ENCODE measurements around the gene PTPRA. TPM values are rescaled to one million over a fixed set of nuclear protein-coding genes. Genes with fewer than 3 reads are reported as not detected.
A peak's percentile ranks its signal among the peaks of the same experiment; 100 is the strongest.

The PTPRA gene
- total and polyA plus RNA-seq, 9 of the 15 experiments (the other 6 are each of a cell fraction or from before 2014, with no cell fraction given): 3.4 to 80.5 (median 28.0) TPM

DNA sequence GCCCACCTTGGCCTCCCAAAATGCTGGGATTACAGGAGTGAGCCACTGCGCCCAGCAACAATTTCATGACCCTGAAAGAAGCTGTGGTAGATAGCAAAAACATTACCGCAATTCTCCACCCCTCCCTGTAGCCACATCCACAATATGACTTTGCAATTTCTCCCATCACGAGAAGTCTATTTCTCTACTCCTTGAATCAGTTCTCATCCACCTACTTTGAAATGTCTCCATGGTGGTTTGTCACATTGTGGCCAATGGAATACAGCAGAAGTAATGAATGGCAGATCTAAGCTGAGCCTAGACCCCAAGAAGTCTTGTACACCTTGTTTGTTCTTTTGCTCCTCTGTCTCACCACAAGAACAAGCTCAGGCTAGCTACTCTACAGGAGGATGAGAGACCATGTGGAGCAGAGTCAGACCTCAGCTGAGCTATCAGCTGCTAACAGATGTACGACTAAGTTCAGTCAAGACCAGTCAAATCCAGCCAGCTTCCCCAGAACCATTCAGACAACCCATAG, 204.4 kb downstream of the PTPRA start (continued):
- peak; percentile 54; the same call in 1 of the 2 replicates for TF ChIP-seq MTA3 (IDR thresholded peaks at IDR 0.05; ENCODE audit: borderline replicate concordance)

DNA sequence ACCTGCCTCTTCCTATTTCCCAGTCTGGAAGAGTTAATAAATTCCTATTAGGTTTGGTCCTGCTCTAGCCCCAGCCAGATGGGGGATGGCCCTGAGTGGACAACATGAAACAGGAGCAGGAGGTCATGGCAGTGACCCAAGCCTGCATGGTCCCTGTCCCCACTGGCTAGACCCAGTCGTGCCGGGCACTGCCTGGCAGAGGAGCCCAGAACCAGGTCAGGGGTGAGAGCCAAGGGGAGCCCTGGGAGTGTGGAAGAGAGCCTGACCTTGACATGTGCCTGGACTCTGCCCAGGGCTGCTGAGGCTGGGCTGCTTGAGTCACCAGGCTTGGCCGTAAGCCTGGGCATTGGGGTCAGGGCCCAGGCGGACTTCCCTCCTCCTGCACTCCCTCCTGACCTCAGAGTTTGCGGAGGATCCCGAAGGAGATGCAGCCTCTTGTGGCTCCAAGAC, 207.7 kb downstream of the PTPRA start:
- no peaks in the 10 kb centered on the region for H3K36me3 ChIP-seq (ENCODE audit: control insufficient read depth, insufficient read depth, low read length)
- H3K27ac ChIP-seq (ENCODE audit: extremely low read depth, low read depth, low read length): no peak overlapping the region
- no peak overlapping the region for H2AFZ ChIP-seq (ENCODE audit: low read depth, low read length)
- peaks cover 3% of the 10 kb centered on the region for H3K9me1 ChIP-seq (ENCODE audit: control insufficient read depth, insufficient read depth, low read length)
- no TSS peak for BruUV-seq (replicated peaks)
- H3K4me1 ChIP-seq (replicated peaks in 1 of 2; ENCODE audit: control insufficient read depth in 2 of 2, insufficient read depth in 2 of 2, low read length in 2 of 2): peaks cover 15 to 32% of the 10 kb centered on the region in 2 experiments; a peak in 4 of 5 replicates
- ATAC-seq (no peak), FAIRE-seq (no peak), DNase-seq (ENCODE audit: extremely low read depth in 1 of 4, low spot score in 3 of 4) (no peak)
- H3K4me3 ChIP-seq: no peak overlapping the region
- in situ Hi-C loops (cut with MboI): no loop called here
- WGBS (ENCODE audit: insufficient coverage, low coverage, missing lambda C conversion rate): 47% methylated on average over 2 of the region's 6 CpGs
- H4K20me1 ChIP-seq (replicated peaks; ENCODE audit: control insufficient read depth, insufficient read depth, low read length): no peaks in the 10 kb centered on the region
- no peak overlapping the region for H3K4me2 ChIP-seq (ENCODE audit: insufficient read depth, low read length)
- TF ChIP-seq NCOA4 (IDR thresholded peaks at IDR 0.05; ENCODE audit: partially characterized antibody) (no peak), SMAD3 (CRISPR knock-in tag; conservative IDR thresholded peaks at IDR 0.05) (no peak), TSC22D4 (tag; IDR thresholded peaks at IDR 0.05) (no peak), MIER1 (IDR thresholded peaks at IDR 0.05; ENCODE audit: low read depth) (no peak), GTF2F1 (IDR thresholded peaks at IDR 0.05; ENCODE audit: low read depth, low read length) (no peak), ATF3 (IDR thresholded peaks at IDR 0.05) (no peak), ATF3 (CRISPR knock-in tag; conservative IDR thresholded peaks at IDR 0.05) (no peak), PPARD (CRISPR knock-in tag; IDR thresholded peaks at IDR 0.05) (no peak), LEF1 (IDR thresholded peaks at IDR 0.05) (no peak), NFE2 (IDR thresholded peaks at IDR 0.05; ENCODE audit: low read depth) (no peak), NELFE (IDR thresholded peaks at IDR 0.05; ENCODE audit: insufficient read depth, insufficient read length) (no peak), SRSF3 (IDR thresholded peaks at IDR 0.05; ENCODE audit: insufficient read depth, low read length) (no peak), RBM14 (IDR thresholded peaks at IDR 0.05; ENCODE audit: borderline replicate concordance, insufficient read depth, low read depth, low read length) (no peak), MCM3 (IDR thresholded peaks at IDR 0.05) (no peak), PHF8 (IDR thresholded peaks at IDR 0.05; ENCODE audit: borderline replicate concordance, low read length) (no peak), NUFIP1 (IDR thresholded peaks at IDR 0.05; ENCODE audit: partially characterized antibody) (no peak), GTF2E2 (tag; IDR thresholded peaks at IDR 0.05) (no peak), ZNF707 (CRISPR knock-in tag; conservative IDR thresholded peaks at IDR 0.05) (no peak)
- TF ChIP-seq, protein P1, sequence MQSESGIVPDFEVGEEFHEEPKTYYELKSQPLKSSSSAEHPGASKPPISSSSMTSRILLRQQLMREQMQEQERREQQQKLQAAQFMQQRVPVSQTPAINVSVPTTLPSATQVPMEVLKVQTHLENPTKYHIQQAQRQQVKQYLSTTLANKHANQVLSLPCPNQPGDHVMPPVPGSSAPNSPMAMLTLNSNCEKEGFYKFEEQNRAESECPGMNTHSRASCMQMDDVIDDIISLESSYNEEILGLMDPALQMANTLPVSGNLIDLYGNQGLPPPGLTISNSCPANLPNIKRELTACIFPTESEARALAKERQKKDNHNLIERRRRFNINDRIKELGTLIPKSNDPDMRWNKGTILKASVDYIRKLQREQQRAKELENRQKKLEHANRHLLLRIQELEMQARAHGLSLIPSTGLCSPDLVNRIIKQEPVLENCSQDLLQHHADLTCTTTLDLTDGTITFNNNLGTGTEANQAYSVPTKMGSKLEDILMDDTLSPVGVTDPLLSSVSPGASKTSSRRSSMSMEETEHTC (IDR thresholded peaks at IDR 0.05): no peak
- no peak overlapping the region; a peak in 1 of 4 replicates for H3K9ac ChIP-seq (ENCODE audit: insufficient read depth in 1 of 2, low read depth in 2 of 2, low read length in 2 of 2)
- no peaks in the 10 kb centered on the region for H3K79me2 ChIP-seq (ENCODE audit: control insufficient read depth, insufficient read depth, low read length)
- POLR2A ChIA-PET: no interaction called here
- no peaks in the 10 kb centered on the region for H3K9me3 ChIP-seq (replicated peaks; ENCODE audit: control insufficient read depth, insufficient read depth, low read depth, low read length)
- intact Hi-C loops (cut with micrococcal nuclease): no loop called here
- H3K27me3 ChIP-seq (ENCODE audit: control insufficient read depth in 2 of 2, insufficient read depth in 2 of 2, low read length in 2 of 2): no peaks in the 10 kb centered on the region
- CTCF ChIA-PET (ENCODE audit: low intra/inter-chr PET ratio): no interaction called here

All from K562 (cell line).